DMS153 treated with DMSO at 0.1 percent for 48 hours (cell line): ENCODE measurements around the gene ZER1.
"Not testable (repeated sequence)": the region's sequence is repeated elsewhere in the genome, so short reads cannot be mapped to it uniquely, and the experiment has no call there.

ENCODE experiments used
- DNase-seq: peaks from one replicate; lab custom pipeline; 2025; ENCODE audit not compliant: unreplicated experiment; lab: John Stamatoyannopoulos, UW

Gene ZER1

DNA sequence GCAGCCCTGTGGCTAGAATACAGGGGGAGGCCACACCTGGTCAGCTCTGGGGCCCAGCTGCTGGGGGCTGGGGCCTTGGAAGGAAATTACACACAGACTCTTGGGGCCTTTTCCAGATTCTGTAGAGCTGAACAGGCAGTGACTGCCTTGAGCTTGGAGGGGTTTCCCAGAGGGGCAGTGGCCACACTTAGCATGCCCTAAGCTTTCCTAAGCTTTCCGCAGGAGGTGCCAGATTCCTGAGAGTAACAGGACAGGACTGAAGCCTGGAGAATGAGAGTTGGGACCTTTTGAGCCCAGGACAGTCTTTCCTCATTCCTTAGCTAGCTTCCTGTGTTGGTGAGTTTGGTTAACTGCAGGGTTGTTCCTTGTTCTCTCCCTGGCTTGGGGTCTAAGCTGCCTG lies 16.7 kb upstream of the ZER1 start:
- DNase-seq: no peak

DNA sequence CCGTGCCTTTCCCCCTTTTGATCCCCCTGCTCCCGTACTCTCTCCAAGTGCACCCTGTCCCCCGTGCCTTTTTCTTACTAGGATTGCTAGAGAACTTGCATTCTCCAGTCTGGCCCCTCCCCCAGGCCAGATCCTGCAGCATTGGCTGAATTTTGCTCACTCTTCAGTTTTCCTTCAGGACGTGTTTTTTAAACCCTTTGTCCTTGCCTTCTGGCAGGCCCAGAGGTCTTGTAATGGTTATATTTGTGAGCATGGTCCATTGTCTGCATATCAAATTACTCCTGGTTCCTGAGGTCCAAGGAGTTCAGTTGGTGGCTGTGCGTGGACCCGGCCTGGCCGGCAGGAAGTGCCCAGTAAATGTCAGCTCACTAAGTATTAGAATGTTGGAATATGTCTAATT lies 15.9 kb upstream of the ZER1 start:
- no peak for DNase-seq

DNA sequence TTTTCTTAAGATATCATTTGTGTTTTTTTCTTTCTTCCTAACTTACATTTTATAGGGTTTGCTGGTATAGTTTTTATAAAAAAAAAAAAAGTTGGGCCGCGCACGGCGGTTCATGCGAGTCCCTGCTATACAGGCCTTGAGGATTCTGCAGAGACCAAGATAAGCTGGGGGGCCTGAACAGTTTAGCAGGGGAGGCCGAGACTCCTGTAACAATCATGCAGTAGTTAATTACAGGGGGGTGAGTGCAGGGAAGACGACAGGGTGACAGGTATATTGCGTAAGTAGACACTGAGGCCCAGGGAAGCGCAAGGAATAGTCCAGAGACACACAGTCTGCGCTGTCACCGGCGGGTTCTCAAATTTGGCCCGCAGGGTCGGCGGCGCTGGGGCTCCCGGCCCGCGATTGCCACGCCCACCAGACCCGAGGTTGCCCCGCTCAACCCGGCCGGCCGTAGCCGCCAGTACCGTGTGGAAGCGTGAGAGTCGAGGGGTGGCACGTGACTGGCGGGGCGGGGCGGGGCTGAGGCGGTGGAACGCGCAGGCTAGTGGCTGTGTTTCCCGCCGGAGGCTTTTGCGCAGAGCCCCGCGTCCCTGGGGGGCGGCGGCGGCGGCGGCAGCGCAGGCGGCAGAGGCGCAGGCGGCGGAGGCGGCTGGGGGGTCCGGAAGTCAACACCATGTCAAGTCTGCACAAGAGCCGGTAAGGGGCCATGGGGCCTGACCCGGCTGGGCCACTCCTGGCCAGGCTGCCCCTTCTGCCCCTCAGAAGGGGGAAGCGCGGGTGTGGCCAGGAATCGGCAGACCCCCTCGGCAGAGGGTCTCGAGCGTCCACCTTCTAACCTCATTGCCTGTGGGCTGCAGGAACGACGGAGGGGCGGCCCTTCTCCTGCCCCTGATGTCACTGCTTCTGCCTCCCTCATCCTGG lies 15.2 kb upstream of the ZER1 start, which contains the start of gene TBC1D13:
Gene TBC1D13, plus strand, starts transcription at position 573 of the 921 bp plus-strand sequence. Its CDS starts 101 bp downstream, at position 674.
- peak; percentile 65 for DNase-seq

DNA sequence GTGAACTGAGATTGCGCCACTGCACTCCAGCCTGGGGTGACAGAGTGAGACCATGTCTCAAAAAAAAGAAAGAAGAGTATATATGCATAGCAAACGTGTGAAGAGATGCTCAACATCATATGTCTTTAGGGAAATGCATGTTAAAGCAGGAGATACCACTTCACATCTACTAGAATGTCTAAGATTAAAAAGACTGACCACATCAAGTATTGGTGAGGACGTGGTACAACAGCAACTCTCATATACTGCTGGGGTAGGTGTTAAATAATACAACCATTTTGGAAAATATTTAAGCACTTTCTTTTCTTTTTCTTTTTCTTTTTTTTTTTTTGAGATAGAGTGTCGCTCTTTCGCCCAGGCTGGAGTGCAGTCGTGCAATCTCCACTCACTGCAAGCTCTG lies 13.7 kb upstream of the ZER1 start:
- no peak for DNase-seq

GRCh38 chr9:128782669-128783068 lies 10.9 kb upstream of the ZER1 start:
- no peak for DNase-seq

- no peak for DNase-seq
These were observed 9.7 kb upstream of the ZER1 start for GRCh38 chr9:128781187-128782070.

- DNase-seq: not testable (repeated sequence)
These were observed 8.4 kb upstream of the ZER1 start for GRCh38 chr9:128780093-128780492.

DNA sequence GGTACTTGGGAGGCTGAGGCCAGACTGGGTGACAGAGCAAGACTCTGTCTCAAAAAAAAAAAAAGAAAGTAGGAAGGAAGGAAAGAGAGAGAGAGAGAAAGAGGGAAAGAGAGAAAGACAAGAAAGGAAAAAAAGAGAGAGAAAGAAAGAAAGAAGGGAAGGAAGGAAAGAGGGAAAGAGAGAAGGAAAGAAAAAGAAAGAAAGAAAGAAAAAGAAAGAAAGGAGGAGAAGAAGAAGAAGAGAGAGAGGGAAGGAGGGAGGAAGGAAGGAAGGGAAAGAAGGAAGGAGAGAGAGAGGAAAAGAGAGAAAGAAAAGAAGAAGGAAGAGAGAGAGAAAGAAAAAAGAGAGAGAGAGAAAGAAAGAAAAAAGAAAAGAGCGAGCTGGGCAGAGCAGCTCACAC lies 3.1 kb upstream of the ZER1 start:
- no peak for DNase-seq

GRCh38 chr9:128773049-128773448 lies 1.3 kb upstream of the ZER1 start:
- DNase-seq: no peak

DNA sequence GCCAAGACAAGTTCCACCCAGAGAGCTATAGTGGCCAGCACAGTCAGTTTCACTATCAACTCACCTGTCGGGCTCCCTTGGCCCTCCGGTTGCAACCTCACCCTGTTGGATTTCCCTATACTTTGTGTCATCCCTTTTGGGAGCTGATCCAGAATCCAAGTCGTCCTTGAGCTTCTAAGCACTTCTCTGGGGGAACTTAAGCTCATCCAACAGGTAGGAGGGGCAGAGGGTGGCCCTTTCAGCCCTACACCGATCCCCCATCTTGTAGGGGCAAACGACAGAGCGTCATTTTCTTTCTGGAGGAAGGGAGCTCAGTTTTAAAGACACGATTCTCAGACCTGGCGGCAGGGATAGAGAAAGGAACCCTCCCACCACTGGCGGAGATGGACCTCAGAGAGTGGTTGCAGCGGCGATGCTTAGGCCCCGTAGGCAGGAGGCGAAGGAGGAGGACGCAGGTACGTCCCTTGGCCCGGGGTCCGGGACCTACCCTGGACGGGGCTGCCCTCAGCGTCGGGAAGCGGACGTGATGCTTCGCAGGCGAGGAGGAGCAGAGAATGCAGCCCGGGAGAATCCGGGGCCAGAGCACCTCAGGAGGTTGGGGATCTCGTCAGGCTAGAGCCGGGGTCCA lies 519 bp downstream of the ZER1 start:
- no peak for DNase-seq

- no peak for DNase-seq
These were observed 1.3 kb downstream of the ZER1 start for GRCh38 chr9:128770286-128771030.

- no peak for DNase-seq
These were observed 3.1 kb downstream of the ZER1 start for GRCh38 chr9:128768606-128769005.

GRCh38 chr9:128765499-128765898 lies 6.2 kb downstream of the ZER1 start:
- no peak for DNase-seq

GRCh38 chr9:128764361-128764760 lies 7.4 kb downstream of the ZER1 start:
- no peak for DNase-seq

DNA sequence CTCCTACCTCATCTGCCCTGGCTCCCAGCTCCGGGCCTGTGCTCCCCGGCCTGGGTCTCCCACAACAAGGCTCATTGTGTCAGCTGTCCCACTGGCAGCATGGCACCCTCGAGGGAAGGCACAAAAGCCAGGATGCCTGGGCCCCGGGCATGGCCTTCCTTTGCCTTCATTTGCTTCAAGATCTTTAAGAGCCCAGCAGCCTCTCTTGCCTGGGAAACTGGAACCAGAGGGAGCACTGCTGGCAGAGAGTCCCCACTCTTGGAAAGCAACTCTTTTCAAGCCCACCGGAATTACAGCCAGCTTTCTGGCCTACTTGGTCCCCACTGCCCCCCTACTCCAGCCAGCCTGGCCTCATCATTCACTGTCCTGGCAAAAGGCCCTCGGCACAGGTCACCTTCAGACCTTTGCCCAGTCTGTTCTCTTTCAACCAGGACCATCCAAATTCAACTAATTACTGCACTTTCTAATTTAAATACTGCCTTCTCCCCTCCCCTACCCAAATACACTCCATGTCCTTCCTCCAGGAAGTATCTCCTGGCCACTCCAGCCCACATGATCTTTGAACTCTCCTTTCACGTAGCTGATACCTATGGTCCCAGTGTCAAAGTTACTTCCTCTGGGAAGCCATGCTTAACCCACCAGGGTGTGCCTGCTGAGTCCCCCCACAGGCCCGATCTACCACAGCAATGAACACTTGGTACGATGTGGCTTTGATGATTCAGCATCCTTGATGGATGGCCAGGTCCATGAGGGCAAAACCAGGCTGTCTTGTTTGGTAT lies 8.9 kb downstream of the ZER1 start:
- no peak for DNase-seq

- DNase-seq: no peak
These were observed 14.1 kb downstream of the ZER1 start for GRCh38 chr9:128757602-128758001.

- DNase-seq: no peak
These were observed 18.1 kb downstream of the ZER1 start for GRCh38 chr9:128753627-128754026.

DNA sequence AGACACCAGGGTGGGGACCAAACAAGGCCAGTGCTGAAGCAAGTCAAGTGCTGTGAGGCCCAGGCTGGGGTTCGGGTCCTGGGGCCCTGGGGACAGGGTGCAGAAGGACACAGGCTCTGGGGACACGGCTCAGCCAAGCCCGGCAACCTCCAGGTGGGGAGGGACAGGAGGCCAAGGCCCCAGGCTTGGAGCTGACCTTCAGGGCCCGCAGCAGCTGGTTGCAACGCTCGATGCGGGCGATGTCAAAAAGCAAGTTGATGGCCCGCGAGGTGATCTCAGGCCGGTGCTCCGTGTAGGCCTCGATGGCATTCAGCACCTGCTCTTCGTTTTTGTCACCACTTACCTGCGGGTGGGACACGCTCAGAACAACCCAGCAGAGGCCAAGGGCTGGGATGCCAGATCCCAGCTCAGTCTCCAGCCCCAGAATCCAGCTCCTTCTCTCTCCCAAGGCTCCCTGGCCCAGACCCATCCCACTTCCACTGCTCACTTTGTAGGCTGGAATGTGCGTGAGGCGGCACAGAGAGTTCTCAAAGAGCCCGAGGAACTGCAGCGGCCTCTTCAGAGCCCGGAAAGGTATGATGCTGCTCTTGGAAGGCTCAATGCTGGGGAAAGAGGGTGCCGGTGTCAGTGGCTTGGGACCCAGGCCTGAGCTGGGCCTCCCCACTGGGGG lies 20.7 kb downstream of the ZER1 start:
- DNase-seq: no peak

DNA sequence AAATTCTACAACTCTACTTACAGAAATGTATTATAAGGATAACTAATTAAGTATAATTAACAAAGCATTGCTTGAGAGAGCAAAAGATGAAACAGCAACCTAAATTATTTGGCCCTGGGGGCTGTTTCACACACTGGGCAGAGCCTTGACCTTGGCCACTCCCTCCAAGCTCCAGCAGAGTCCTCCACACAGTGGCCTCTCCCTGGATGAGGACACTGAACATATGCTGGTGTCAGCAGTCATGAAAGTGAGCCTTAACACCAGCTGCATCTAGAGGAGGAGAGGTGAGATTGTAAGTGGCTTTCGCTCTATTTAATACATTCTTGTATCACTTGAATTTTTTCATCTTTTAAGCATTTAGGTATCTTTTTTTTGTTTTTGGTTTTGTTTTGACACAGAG lies 24.5 kb downstream of the ZER1 start:
- no peak for DNase-seq
